Activated naive CD4-positive, alpha-beta T cell treated with anti-CD3 and anti-CD28 coated beads, Interleukin-2, amount 50 U/mL, for 24 hours (primary cell): ENCODE measurements around the gene SLC9B1.
"Not testable (repeated sequence)": the region's sequence is repeated elsewhere in the genome, so short reads cannot be mapped to it uniquely, and the experiment has no call there.

Experiments
- H3K27ac Mint-ChIP-seq: one replicate; pipeline ENCODE4 v1.8.0; 2021; ENCODE audit warnings: mild to moderate bottlenecking, mixed read lengths
- H3K27me3 Mint-ChIP-seq: one replicate; pipeline ENCODE4 v1.8.0; 2021; ENCODE audit warnings: mixed read lengths
- H3K36me3 Mint-ChIP-seq: one replicate; pipeline ENCODE4 v1.8.0; 2021; ENCODE audit warnings: mixed read lengths
- H3K4me1 Mint-ChIP-seq: one replicate; pipeline ENCODE4 v1.8.0; 2021; ENCODE audit warnings: mixed read lengths
- H3K4me3 Mint-ChIP-seq: one replicate; pipeline ENCODE4 v1.8.0; 2021; ENCODE audit warnings: mild to moderate bottlenecking, mixed read lengths
- H3K9me3 Mint-ChIP-seq: one replicate; pipeline ENCODE4 v1.8.0; 2021; ENCODE audit warnings: mixed read lengths

The SLC9B1 gene

DNA sequence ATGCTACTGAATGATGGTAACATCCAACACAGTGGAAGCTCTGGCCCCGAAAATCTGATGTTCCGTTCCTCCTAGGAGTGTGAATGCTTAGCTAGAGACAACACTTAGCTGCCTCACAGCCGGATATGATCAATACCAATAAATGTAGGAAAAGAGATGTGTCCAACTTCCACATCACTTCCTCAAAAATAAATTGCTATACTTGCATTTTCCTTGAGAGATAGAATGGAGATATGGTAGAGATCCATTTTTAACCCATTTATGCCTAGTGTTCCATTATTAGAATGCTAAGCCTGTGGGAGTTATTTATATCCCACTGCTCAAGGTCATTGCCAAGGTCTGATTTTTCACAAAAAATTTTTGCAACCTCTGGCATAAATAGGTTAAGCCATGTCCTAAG is 5.5 kb upstream of the SLC9B1 start:
- no peaks in the 10 kb centered on the region for H3K27me3 Mint-ChIP-seq
- H3K4me3 Mint-ChIP-seq, result no peak overlapping the region
- no peak overlapping the region for H3K27ac Mint-ChIP-seq
- peaks cover 4% of the 10 kb centered on the region for H3K36me3 Mint-ChIP-seq
- no peaks in the 10 kb centered on the region for H3K9me3 Mint-ChIP-seq
- H3K4me1 Mint-ChIP-seq, result peaks cover 11% of the 10 kb centered on the region

GRCh38 chr4:103021120-103021519 is 1.6 kb upstream of the SLC9B1 start:
- Mint-ChIP-seq H3K27ac (no peak overlapping the region), H3K9me3 (no peaks in the 10 kb centered on the region), H3K27me3 (no peaks in the 10 kb centered on the region), H3K36me3 (no peaks in the 10 kb centered on the region), H3K4me1 (peaks cover 26% of the 10 kb centered on the region), H3K4me3 (no peak overlapping the region)

DNA sequence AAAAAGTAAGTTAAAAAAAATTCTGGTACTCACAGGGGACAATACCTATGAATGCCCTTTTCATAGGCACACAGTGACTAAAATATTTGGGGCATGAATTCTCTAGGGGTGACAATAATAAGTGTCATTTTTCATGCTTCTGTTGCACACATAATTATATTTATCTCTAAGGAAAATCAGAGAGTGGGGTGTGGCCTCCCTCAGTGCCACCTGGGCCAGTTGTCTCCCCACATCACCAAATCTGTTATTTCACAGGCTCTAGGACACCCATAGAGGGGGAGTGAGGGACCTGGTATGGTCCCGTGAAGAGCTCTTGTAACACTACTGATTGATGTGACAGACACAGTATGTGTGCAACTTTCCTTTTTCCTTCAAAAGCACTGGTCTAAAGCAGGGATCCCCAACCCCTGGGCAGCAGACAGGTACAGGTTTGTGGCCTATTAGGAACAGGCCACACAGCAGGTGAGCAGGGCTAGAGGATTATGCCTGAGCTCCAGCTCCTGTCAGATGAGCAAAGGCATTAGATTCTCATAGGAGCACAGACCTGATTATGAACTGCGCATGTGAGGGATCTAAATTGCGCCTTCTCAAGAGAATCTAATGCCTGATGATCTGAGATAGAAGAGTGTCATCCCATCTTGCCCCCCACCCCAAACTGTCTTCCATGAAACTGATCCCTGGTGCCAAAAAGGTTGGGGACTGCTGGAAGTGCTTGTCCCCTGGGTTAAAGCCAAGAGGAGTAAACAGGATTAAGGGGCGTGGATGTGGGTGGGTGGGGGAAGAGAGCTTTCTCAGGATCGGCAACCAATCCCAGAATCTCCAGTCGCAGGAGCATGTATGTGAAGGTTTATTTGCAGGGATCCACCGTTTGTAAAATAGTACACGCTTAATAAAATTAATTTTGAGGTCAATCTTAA is 856 bp downstream of the SLC9B1 start:
- no peaks in the 10 kb centered on the region for H3K27me3 Mint-ChIP-seq
- no peaks in the 10 kb centered on the region for H3K36me3 Mint-ChIP-seq
- peak overlapping the region; percentile 96 for H3K4me3 Mint-ChIP-seq
- H3K9me3 Mint-ChIP-seq, result no peaks in the 10 kb centered on the region
- peak overlapping the region; percentile 100 for H3K27ac Mint-ChIP-seq
- H3K4me1 Mint-ChIP-seq, result peaks cover 20% of the 10 kb centered on the region

DNA sequence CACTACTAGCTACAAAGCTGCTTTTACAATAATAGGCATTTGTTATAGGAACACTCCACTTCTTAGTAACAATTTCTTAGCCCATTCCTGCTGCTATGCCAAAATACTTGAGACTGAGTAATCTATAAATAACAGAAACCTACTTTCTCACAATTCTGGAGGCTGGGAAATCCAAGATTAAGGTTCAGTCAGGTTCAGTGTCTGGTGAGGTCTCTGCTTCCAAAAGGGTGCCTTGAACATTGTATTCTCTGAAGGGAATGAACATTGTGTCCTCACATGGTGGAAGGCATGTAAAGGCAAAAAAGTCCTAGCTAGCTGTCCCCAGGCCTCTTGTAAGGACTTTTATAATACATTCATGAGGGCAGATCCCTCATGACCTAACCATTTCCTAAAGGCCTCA is 7.0 kb downstream of the SLC9B1 start:
- Mint-ChIP-seq H3K27me3 (no peaks in the 10 kb centered on the region), H3K4me1 (no peaks in the 10 kb centered on the region), H3K36me3 (no peaks in the 10 kb centered on the region), H3K4me3 (no peak overlapping the region), H3K27ac (peak overlapping the region; percentile 60), H3K9me3 (no peaks in the 10 kb centered on the region)

DNA sequence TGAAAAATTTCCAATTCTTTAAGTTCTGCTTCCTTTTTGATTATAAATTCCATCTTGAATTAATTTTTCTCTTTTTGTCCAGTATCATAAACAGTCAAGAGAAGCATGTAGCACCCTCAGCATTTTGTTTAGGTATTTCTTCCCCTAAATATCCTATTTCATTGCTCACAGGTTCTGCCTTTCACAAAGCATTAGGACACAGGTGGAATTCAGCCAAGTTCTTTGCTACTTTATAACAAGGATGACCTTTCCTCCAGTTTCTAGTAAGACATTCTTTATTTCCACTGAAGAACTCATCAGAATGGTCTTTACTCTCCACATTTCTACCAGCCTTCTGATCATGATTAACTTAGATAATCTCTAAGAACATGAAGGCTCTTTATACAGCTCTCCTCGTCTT is 7.4 kb downstream of the SLC9B1 start:
- Mint-ChIP-seq H3K27ac (peak overlapping the region; percentile 60), H3K4me3 (no peak overlapping the region), H3K36me3 (no peaks in the 10 kb centered on the region), H3K27me3 (no peaks in the 10 kb centered on the region), H3K9me3 (no peaks in the 10 kb centered on the region), H3K4me1 (no peaks in the 10 kb centered on the region)

GRCh38 chr4:103011378-103012025 is 8.0 kb downstream of the SLC9B1 start:
- Mint-ChIP-seq H3K4me3 (no peak overlapping the region), H3K36me3 (no peaks in the 10 kb centered on the region), H3K4me1 (no peaks in the 10 kb centered on the region), H3K27ac (no peak overlapping the region), H3K9me3 (no peaks in the 10 kb centered on the region), H3K27me3 (no peaks in the 10 kb centered on the region)

GRCh38 chr4:103010804-103011203 is 8.7 kb downstream of the SLC9B1 start:
- Mint-ChIP-seq H3K36me3 (no peaks in the 10 kb centered on the region), H3K27me3 (no peaks in the 10 kb centered on the region), H3K9me3 (no peaks in the 10 kb centered on the region), H3K27ac (no peak overlapping the region), H3K4me1 (no peaks in the 10 kb centered on the region), H3K4me3 (no peak overlapping the region)

DNA sequence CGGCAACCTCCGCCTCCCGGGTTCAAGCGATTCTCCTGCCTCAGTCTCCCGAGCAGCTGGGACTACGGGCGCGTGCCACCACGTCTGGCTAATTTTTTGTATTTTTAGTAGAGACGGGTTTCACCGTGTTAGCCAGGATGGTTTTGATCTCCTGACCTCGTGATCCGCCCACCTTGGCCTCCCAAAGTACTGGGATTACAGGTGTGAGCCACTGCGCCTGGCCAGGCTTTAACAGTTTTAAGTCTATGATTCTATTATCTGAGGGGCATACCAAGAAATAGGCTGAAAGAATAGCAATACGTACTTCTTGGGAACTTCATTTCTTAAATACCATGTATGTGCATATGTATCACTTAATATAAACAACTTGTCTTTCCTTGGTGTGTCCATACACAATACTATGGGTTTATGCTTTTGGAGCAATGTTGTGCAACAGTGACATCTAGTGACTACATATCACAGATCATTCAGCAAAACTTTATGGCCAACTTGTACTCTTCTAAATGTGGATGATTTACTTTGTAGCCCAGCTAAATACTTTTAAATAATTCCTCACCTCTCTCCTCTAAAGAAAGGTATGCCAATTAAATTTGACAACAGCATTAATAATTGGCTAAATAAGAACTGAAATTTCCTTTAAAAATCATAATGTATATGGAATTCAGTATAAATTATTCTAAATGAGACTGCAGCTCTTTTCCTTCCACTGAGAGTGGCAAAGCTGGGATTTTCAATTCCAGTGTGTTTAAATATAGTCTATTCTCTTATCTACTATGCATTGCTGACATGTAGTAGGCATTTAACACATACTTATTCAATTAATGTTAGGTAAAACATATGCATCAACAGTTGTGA is 10.4 kb downstream of the SLC9B1 start:
- no peaks in the 10 kb centered on the region for H3K36me3 Mint-ChIP-seq
- no peaks in the 10 kb centered on the region for H3K9me3 Mint-ChIP-seq
- no peaks in the 10 kb centered on the region for H3K27me3 Mint-ChIP-seq
- H3K27ac Mint-ChIP-seq, result no peak overlapping the region
- H3K4me1 Mint-ChIP-seq, result no peaks in the 10 kb centered on the region
- no peak overlapping the region for H3K4me3 Mint-ChIP-seq

DNA sequence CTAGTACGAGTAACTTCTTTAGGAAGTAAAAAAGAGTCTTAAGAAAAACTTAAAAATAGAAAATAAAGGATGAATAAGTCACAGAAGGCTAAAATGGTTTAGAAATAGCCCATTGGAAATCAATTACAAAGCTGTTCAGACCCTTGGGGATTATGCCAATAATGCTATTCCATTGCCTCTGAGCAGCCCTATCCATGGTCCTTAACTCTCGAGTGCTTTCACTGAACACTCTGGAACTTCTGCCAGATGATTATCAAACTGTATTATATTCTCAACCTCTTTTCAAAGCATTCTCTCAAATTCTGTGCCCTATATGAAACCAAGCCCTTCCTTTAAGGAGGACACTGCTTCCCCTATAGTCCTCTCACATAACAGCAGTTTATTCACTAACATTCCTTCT is 17.0 kb downstream of the SLC9B1 start:
- no peak overlapping the region for H3K27ac Mint-ChIP-seq

DNA sequence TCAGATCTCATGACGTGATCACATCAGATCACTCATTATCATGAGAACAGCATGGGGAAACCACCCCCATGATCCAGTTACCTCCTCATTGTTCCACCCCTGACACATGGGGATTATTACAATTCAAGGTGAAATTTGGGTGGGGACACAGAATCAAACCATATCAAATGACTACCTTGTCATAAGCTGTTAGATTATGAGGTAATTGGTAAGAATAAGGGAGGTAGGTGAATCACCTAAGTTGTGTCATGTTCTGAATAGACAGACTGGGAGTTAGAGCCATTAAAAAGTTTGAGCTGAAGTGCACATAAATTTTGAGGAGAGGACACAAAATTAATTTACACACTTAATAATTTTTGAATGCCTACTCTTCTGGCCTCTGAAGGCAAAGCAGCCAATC is 24.7 kb downstream of the SLC9B1 start:
- Mint-ChIP-seq H3K36me3 (peaks cover 20% of the 10 kb centered on the region), H3K9me3 (peaks cover 6% of the 10 kb centered on the region), H3K27me3 (no peaks in the 10 kb centered on the region), H3K4me3 (no peak overlapping the region), H3K27ac (no peak overlapping the region), H3K4me1 (no peaks in the 10 kb centered on the region)

More for the DNA sequence above, 17.0 kb downstream of the SLC9B1 start:
- peaks cover 16% of the 10 kb centered on the region for H3K36me3 Mint-ChIP-seq
- H3K27me3 Mint-ChIP-seq, result no peaks in the 10 kb centered on the region
- H3K4me3 Mint-ChIP-seq, result no peak overlapping the region
- no peaks in the 10 kb centered on the region for H3K4me1 Mint-ChIP-seq
- no peaks in the 10 kb centered on the region for H3K9me3 Mint-ChIP-seq

DNA sequence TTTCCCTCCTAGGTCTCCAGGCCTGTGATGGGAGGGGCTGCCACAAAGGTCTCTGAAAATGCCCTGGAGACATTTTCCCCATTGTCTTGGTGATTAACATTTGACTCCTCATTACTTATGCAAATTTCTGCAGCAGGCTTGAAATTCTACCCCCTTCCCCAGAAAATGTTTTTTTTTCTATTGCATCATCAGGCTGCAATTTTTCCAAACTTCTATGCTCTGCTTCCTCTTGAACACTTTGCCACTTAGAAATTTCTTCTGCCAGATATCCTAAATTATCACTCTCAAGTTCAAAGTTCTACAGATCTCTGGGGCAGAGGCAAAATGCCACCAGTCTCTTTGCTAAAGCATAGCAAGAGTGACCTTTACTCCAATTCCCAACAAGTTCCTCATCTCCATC is 25.5 kb downstream of the SLC9B1 start:
- not testable (repeated sequence) for H3K4me1 Mint-ChIP-seq, H3K4me3 Mint-ChIP-seq, H3K9me3 Mint-ChIP-seq, H3K27me3 Mint-ChIP-seq
- H3K36me3 Mint-ChIP-seq, result peaks cover 19% of the 10 kb centered on the region
- peak overlapping the region; percentile 1 for H3K27ac Mint-ChIP-seq

DNA sequence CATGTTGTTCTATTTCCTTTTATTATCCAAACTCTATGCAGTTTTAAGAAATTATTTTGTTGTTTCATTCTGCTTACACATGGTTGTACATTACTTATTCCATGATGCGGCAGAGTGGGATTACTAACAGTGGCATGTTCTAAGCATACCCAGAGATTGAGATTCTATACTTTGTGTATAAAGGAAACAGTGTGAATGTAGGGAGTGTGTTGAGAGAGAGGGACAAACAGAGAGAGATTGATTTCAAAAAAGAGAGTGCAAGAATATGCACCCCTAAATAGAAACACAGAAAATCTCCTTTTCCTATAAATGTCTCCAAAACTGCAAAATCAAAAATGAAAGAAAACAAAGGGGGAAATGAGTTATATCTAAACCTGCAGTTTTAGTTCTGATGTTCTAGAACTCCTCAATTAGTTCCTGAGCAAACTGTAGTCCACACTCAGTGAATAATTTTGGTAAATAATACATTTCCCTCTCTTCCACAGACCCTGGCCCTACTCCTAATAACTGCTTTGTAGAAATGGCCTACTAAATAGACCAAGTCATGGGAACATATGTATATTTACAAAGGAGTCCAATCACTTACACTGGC is 31.0 kb downstream of the SLC9B1 start:
- no peak overlapping the region for H3K4me3 Mint-ChIP-seq
- no peaks in the 10 kb centered on the region for H3K27me3 Mint-ChIP-seq
- H3K9me3 Mint-ChIP-seq, result no peaks in the 10 kb centered on the region
- peaks cover 16% of the 10 kb centered on the region for H3K36me3 Mint-ChIP-seq
- no peaks in the 10 kb centered on the region for H3K4me1 Mint-ChIP-seq
- no peak overlapping the region for H3K27ac Mint-ChIP-seq

DNA sequence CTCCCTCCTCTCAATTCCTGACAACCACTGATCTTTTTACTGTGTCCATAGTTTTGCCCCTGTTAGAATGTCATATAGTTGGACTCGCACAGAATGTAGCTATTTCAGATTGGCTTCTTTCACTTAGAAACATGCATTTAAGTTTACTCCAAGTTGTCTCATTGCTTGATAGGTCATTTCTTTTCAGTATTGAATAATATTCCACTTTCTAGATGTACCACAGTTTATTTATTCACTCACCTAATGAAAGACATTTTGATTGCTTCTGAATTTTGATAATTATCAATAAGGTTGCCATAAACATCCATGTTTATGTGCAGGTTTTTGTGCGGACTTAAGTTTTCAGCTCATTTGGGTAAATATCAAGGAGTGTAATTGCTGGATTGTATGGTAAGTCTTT is 38.5 kb downstream of the SLC9B1 start:
- no peak overlapping the region for H3K4me3 Mint-ChIP-seq
- peaks cover 10% of the 10 kb centered on the region for H3K9me3 Mint-ChIP-seq
- H3K27ac Mint-ChIP-seq, result no peak overlapping the region
- H3K4me1 Mint-ChIP-seq, result no peaks in the 10 kb centered on the region
- no peaks in the 10 kb centered on the region for H3K27me3 Mint-ChIP-seq
- peaks cover 10% of the 10 kb centered on the region for H3K36me3 Mint-ChIP-seq

GRCh38 chr4:102961813-102962212 is 57.7 kb downstream of the SLC9B1 start:
- Mint-ChIP-seq H3K9me3 (peaks cover 13% of the 10 kb centered on the region), H3K36me3 (peaks cover 18% of the 10 kb centered on the region)
- H3K27ac Mint-ChIP-seq, H3K27me3 Mint-ChIP-seq, H3K4me1 Mint-ChIP-seq, H3K4me3 Mint-ChIP-seq: not testable (repeated sequence)

DNA sequence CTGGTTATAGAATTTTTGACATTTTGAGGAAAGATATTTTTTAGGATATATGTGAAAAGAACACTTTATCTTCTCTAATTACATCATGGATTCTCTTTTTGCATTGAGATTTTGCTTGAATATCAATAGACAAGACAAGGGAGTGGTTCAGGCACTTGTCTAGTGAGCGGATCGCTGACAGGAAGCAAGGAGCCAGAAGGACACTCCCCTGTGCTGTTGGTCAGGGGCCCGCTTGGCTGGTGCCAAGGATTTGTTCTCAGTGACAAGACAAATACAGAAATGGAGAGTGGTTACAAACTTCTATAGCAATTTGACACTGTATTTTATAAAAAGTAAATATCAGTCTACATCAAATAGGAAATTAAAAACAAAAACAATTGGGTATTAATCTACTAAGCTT is 60.0 kb downstream of the SLC9B1 start:
- H3K4me3 Mint-ChIP-seq, result no peak overlapping the region
- H3K9me3 Mint-ChIP-seq, result peaks cover 18% of the 10 kb centered on the region
- no peak overlapping the region for H3K27ac Mint-ChIP-seq
- H3K4me1 Mint-ChIP-seq, result no peaks in the 10 kb centered on the region
- H3K36me3 Mint-ChIP-seq, result peaks cover 25% of the 10 kb centered on the region
- no peaks in the 10 kb centered on the region for H3K27me3 Mint-ChIP-seq
